ENCODE data around the gene FLNA.

- TF ChIP-seq CTCF (conservative IDR thresholded peaks at IDR 0.05; ENCODE audit: low read depth, low read length) = no peak
- TF ChIP-seq EZH2 (IDR thresholded peaks at IDR 0.05; ENCODE audit: borderline replicate concordance, low read depth, low read length, poor library complexity, severe bottlenecking) = no peak
These were observed 50.9 kb downstream of the FLNA start for GRCh38 chrX:154323537-154323936.

Measured in A673 (cell line).